Measurements from ENCODE around the gene RASA3. TPM values are rescaled to one million over a fixed set of nuclear protein-coding genes. Genes with fewer than 3 reads are reported as not detected.

Gene RASA3
- total RNA-seq, 1 experiment from 2014 or later, result 9.1 TPM

DNA sequence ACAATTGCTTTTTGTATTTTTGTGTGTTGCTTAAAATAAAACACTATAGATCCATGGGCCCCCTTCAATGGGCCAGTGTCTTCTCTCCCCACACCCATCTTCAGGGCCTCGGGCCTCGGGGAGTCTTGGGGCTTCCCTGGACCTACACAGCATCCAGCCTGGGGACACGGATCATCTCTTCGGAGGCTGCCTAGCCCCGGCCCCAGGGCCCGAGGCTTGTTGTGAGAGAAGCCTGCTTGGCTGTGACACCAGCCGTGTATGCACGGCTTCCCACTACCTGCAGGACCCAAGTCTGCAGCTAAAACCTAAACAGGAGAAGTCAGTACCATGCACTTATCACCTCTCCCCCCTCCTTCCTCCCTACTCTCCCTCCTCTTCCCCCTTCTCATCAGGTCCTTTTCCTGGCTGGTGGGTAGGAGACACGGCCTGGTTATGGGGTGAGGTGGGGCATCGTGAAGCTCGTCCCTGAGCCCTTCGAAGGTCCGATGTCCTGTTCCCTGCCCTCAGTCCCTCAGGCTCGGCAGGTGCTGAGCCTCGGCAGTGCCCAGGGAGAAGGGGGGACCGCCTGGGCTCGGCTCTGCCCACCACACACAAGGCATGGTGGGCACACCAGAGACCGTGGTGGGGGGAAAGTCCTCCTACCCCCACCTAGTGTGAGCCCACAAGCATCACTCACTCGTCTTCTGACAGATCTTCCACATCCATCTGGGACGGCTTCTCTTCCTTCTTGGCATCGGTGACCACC is 168.0 kb downstream of the RASA3 start:
- peaks cover 4% of the 10 kb centered on the region; the same call in 1 of the 2 replicates for H3K36me3 ChIP-seq (ENCODE audit: low read depth, low read length)
- BruUV-seq (replicated peaks), result no TSS peak
- ChIA-PET POLR2A (ENCODE audit: unreplicated experiment) (no interaction called here), CTCF (no interaction called here)
- no peak overlapping the region for H3K4me3 ChIP-seq (ENCODE audit: low read length)
- no peak overlapping the region for H2AFZ ChIP-seq (ENCODE audit: low read length)
- no peak overlapping the region for H3K4me2 ChIP-seq (ENCODE audit: low read length)
- no peaks in the 10 kb centered on the region for H3K79me2 ChIP-seq (ENCODE audit: low read length)
- no peak overlapping the region for H3K9ac ChIP-seq (ENCODE audit: low read length)
- ATAC-seq (no peak), DNase-seq (no peak)
- H3K9me3 ChIP-seq (ENCODE audit: low read length), result no peaks in the 10 kb centered on the region
- no peaks in the 10 kb centered on the region for H3F3A ChIP-seq (ENCODE audit: low read length, unreplicated experiment)
- H4K20me1 ChIP-seq (ENCODE audit: low read length), result no peaks in the 10 kb centered on the region
- no peaks in the 10 kb centered on the region for H3K9me2 ChIP-seq (replicated peaks; ENCODE audit: low read length)
- H3K27ac ChIP-seq (ENCODE audit: low read length), result no peak overlapping the region
- intact Hi-C loops (cut with micrococcal nuclease), result no loop called here
- TF ChIP-seq EZH2 (IDR thresholded peaks at IDR 0.05; ENCODE audit: low read length, unreplicated experiment) (no peak), EZH2phosphoT487 (IDR thresholded peaks at IDR 0.05; ENCODE audit: borderline replicate concordance, low read length) (no peak)
- TF ChIP-seq, protein P1, sequence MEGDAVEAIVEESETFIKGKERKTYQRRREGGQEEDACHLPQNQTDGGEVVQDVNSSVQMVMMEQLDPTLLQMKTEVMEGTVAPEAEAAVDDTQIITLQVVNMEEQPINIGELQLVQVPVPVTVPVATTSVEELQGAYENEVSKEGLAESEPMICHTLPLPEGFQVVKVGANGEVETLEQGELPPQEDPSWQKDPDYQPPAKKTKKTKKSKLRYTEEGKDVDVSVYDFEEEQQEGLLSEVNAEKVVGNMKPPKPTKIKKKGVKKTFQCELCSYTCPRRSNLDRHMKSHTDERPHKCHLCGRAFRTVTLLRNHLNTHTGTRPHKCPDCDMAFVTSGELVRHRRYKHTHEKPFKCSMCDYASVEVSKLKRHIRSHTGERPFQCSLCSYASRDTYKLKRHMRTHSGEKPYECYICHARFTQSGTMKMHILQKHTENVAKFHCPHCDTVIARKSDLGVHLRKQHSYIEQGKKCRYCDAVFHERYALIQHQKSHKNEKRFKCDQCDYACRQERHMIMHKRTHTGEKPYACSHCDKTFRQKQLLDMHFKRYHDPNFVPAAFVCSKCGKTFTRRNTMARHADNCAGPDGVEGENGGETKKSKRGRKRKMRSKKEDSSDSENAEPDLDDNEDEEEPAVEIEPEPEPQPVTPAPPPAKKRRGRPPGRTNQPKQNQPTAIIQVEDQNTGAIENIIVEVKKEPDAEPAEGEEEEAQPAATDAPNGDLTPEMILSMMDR (conservative IDR thresholded peaks at IDR 0.05; ENCODE audit: low read depth, low read length), result no peak
- H3K27me3 ChIP-seq (ENCODE audit: low read length), result no peaks in the 10 kb centered on the region
- no peaks in the 10 kb centered on the region for H3K4me1 ChIP-seq (ENCODE audit: insufficient read depth, low read length)

DNA sequence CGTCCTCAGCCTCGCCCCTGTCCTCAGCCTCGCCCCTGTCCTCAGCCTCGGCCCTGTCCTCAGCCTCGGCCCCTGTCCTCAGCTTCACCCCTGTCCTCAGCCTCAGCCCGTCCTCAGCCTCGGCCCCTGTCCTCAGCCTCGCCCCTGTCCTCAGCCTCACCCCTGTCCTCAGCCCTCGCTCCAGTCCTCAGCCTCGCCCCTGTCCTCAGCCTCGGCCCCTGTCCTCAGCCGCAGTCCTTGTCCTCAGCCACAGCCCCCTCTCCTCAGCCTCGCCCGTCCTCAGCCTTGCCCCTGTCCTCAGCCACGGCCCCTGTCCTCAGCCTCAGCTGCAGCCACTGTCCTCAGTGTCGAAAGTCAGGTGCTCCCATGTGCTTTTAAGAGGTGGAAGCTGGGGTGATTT is 169.0 kb downstream of the RASA3 start:
- Histone ChIP-seq H3K4me1 (ENCODE audit: insufficient read depth, low read length) (no peaks in the 10 kb centered on the region), H3F3A (ENCODE audit: low read length, unreplicated experiment) (no peaks in the 10 kb centered on the region), H3K36me3 (ENCODE audit: low read depth, low read length) (peaks cover 4% of the 10 kb centered on the region; the same call in 1 of the 2 replicates), H4K20me1 (ENCODE audit: low read length) (no peaks in the 10 kb centered on the region), H3K9ac (ENCODE audit: low read length) (no peak overlapping the region), H3K27me3 (ENCODE audit: low read length) (no peaks in the 10 kb centered on the region), H3K4me3 (ENCODE audit: low read length) (no peak overlapping the region), H2AFZ (ENCODE audit: low read length) (no peak overlapping the region), H3K4me2 (ENCODE audit: low read length) (no peak overlapping the region), H3K9me3 (ENCODE audit: low read length) (no peaks in the 10 kb centered on the region), H3K9me2 (replicated peaks; ENCODE audit: low read length) (no peaks in the 10 kb centered on the region), H3K27ac (ENCODE audit: low read length) (no peak overlapping the region), H3K79me2 (ENCODE audit: low read length) (no peaks in the 10 kb centered on the region)
- ATAC-seq (no peak), DNase-seq (no peak)
- no TSS peak for BruUV-seq (replicated peaks)
- intact Hi-C loops (cut with micrococcal nuclease), result no loop called here
- POLR2A ChIA-PET (ENCODE audit: unreplicated experiment), result no interaction called here
- CTCF ChIA-PET, result no interaction called here
- TF ChIP-seq EZH2phosphoT487 (IDR thresholded peaks at IDR 0.05; ENCODE audit: borderline replicate concordance, low read length) (no peak), EZH2 (IDR thresholded peaks at IDR 0.05; ENCODE audit: low read length, unreplicated experiment) (no peak)
- TF ChIP-seq, protein P1 (conservative IDR thresholded peaks at IDR 0.05; ENCODE audit: low read depth, low read length), result no peak

DNA sequence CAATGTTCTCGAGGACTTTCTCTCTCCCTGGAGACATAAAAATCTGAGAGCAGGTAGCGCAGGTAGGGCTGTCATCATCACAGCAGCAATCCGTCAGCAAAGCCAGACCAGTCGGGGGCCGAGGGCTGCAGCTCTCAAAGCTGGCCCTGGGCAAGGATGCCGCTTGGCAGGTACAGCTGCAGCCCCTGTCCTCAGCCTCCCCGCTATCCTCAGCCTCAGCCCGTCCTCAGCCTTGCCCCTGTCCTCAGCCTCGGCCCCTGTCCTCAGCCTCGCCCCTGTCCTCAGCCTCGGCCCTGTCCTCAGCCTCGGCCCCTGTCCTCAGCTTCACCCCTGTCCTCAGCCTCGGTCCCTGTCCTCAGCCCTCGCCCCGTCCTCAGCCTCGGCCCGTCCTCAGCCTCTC is 169.4 kb downstream of the RASA3 start:
- intact Hi-C loops (cut with micrococcal nuclease), result no loop called here
- no peak for ATAC-seq
- CTCF ChIA-PET, result no interaction called here
- Histone ChIP-seq H4K20me1 (ENCODE audit: low read length) (no peaks in the 10 kb centered on the region), H3K9me2 (replicated peaks; ENCODE audit: low read length) (no peaks in the 10 kb centered on the region), H3K9me3 (ENCODE audit: low read length) (no peaks in the 10 kb centered on the region), H3K4me2 (ENCODE audit: low read length) (no peak overlapping the region), H3K27me3 (ENCODE audit: low read length) (no peaks in the 10 kb centered on the region), H3F3A (ENCODE audit: low read length, unreplicated experiment) (no peaks in the 10 kb centered on the region), H3K27ac (ENCODE audit: low read length) (no peak overlapping the region), H3K9ac (ENCODE audit: low read length) (no peak overlapping the region), H3K4me3 (ENCODE audit: low read length) (no peak overlapping the region), H3K79me2 (ENCODE audit: low read length) (no peaks in the 10 kb centered on the region), H3K36me3 (ENCODE audit: low read depth, low read length) (peaks cover 4% of the 10 kb centered on the region; the same call in 1 of the 2 replicates), H2AFZ (ENCODE audit: low read length) (no peak overlapping the region), H3K4me1 (ENCODE audit: insufficient read depth, low read length) (no peaks in the 10 kb centered on the region)
- TF ChIP-seq, protein P1 (conservative IDR thresholded peaks at IDR 0.05; ENCODE audit: low read depth, low read length), result no peak
- TF ChIP-seq EZH2phosphoT487 (IDR thresholded peaks at IDR 0.05; ENCODE audit: borderline replicate concordance, low read length) (no peak), EZH2 (IDR thresholded peaks at IDR 0.05; ENCODE audit: low read length, unreplicated experiment) (no peak)
- DNase-seq, result no peak
- POLR2A ChIA-PET (ENCODE audit: unreplicated experiment), result no interaction called here
- BruUV-seq (replicated peaks), result no TSS peak
